OCI-LY7 (cell line): ENCODE measurements around the gene CCDC179.

Experiments used
- CTCF ChIP-seq: fragments of 200-600 bp; sonication (generic); conservative IDR thresholded peaks from 2 replicates; pipeline ENCODE4 v1.5.1; 2014; ENCODE audit warnings: mild to moderate bottlenecking, antibody characterized with exemption, low read length, moderate library complexity, mixed read lengths
- EZH2phosphoT487 ChIP-seq: fragments of 200-600 bp; sonication (generic); IDR thresholded peaks from 2 replicates; pipeline ENCODE4 v1.6.1; 2018; ENCODE audit warnings: low read depth, borderline replicate concordance, mild to moderate bottlenecking, mixed run types, antibody characterized with exemption, low read length, moderate library complexity, mixed read lengths

DNA sequence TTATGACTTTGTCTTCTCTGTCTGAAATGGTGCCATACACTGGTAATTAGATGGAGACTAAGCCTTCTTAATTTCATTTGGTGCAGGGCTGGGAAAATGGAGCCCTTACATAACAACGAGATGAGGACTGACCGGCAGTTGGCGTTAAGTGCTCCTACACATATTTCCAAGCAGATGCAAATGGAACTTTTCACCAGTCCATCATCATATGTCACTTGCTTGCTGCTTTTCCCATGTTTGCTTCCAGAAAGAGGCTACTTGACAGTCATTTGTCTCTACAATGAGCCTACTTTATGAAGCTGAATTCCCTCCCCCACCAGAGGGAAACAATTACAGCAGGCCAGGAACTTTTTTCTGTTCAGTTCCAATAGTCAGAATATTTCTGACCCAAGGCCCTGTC lies 63.2 kb downstream of the CCDC179 start:
- no peak for TF ChIP-seq CTCF
- no peak for TF ChIP-seq EZH2phosphoT487
